Measurements from ENCODE around the gene OR5B12.

The OR5B12 gene

GRCh38 chr11:58446294-58446693 is 4.3 kb upstream of the OR5B12 start:
- H2BK120ac ChIP-seq (ENCODE audit: low read depth, low read length): no peak overlapping the region
- H4K8ac ChIP-seq (ENCODE audit: low read length): no peak overlapping the region
- H2AK5ac ChIP-seq (ENCODE audit: low read length, severe bottlenecking): no peak overlapping the region
- no peak overlapping the region for H2AFZ ChIP-seq (ENCODE audit: low read depth, low read length)
- no peak overlapping the region for H4K91ac ChIP-seq (ENCODE audit: low read length)
- H3K18ac ChIP-seq (ENCODE audit: low read depth in 1 of 2, low read length in 2 of 2): no peak overlapping the region
- no peak for DNase-seq
- H3K9ac ChIP-seq (ENCODE audit: low read length): no peak overlapping the region
- no peaks in the 10 kb centered on the region for H3K4me1 ChIP-seq (ENCODE audit: control insufficient read depth, insufficient read depth, low read depth, low read length)
- no peaks in the 10 kb centered on the region for H3K79me1 ChIP-seq (replicated peaks; ENCODE audit: low read length, poor library complexity, severe bottlenecking)
- no peaks in the 10 kb centered on the region for H3K27me3 ChIP-seq (ENCODE audit: control insufficient read depth in 1 of 2, insufficient read depth in 1 of 2, low read length in 2 of 2)
- H3K4ac ChIP-seq (ENCODE audit: low read depth in 1 of 2, low read length in 2 of 2): no peak overlapping the region
- H3K27ac ChIP-seq (ENCODE audit: low read length, poor library complexity, severe bottlenecking): no peak overlapping the region
- no peak overlapping the region for H3K14ac ChIP-seq (ENCODE audit: low read length in 2 of 2)
- H3K9me3 ChIP-seq (ENCODE audit: control insufficient read depth, low read length): peaks cover 28% of the 10 kb centered on the region
- no peak overlapping the region for H3K23ac ChIP-seq (ENCODE audit: low read length in 2 of 2)
- H3K36me3 ChIP-seq (ENCODE audit: control insufficient read depth in 1 of 2, insufficient read depth in 2 of 2, low read depth in 1 of 2, low read length in 2 of 2): no peaks in the 10 kb centered on the region
- no peak overlapping the region for H2BK12ac ChIP-seq (ENCODE audit: low read length in 2 of 2)
- H2BK15ac ChIP-seq (ENCODE audit: low read depth, poor library complexity, severe bottlenecking): no peak overlapping the region
- 58% methylated on average over 3 of the region's 6 CpGs for WGBS
- no peak overlapping the region for H2BK5ac ChIP-seq (ENCODE audit: low read depth, low read length, poor library complexity, severe bottlenecking)
- H3K4me2 ChIP-seq (ENCODE audit: low read length, poor library complexity, severe bottlenecking): no peak overlapping the region
- H3K4me3 ChIP-seq (ENCODE audit: insufficient read depth in 1 of 2, low read depth in 1 of 2, low read length in 2 of 2): no peak overlapping the region

- Histone ChIP-seq H3K23ac (ENCODE audit: low read length in 2 of 2) (no peak overlapping the region), H3K27ac (ENCODE audit: low read length, poor library complexity, severe bottlenecking) (no peak overlapping the region), H2AFZ (ENCODE audit: low read depth, low read length) (no peak overlapping the region), H3K27me3 (ENCODE audit: control insufficient read depth in 1 of 2, insufficient read depth in 1 of 2, low read length in 2 of 2) (no peaks in the 10 kb centered on the region), H2AK5ac (ENCODE audit: low read length, severe bottlenecking) (no peak overlapping the region), H2BK120ac (ENCODE audit: low read depth, low read length) (no peak overlapping the region), H3K9me3 (ENCODE audit: control insufficient read depth, low read length) (peaks cover 36% of the 10 kb centered on the region), H3K18ac (ENCODE audit: low read depth in 1 of 2, low read length in 2 of 2) (no peak overlapping the region), H3K79me1 (replicated peaks; ENCODE audit: low read length, poor library complexity, severe bottlenecking) (no peaks in the 10 kb centered on the region), H3K14ac (ENCODE audit: low read length in 2 of 2) (no peak overlapping the region), H2BK5ac (ENCODE audit: low read depth, low read length, poor library complexity, severe bottlenecking) (no peak overlapping the region), H3K4me1 (ENCODE audit: control insufficient read depth, insufficient read depth, low read depth, low read length) (no peaks in the 10 kb centered on the region), H3K9ac (ENCODE audit: low read length) (no peak overlapping the region), H3K4me2 (ENCODE audit: low read length, poor library complexity, severe bottlenecking) (no peak overlapping the region), H3K4me3 (ENCODE audit: insufficient read depth in 1 of 2, low read depth in 1 of 2, low read length in 2 of 2) (no peak overlapping the region), H4K91ac (ENCODE audit: low read length) (no peak overlapping the region), H3K4ac (ENCODE audit: low read depth in 1 of 2, low read length in 2 of 2) (no peak overlapping the region), H2BK12ac (ENCODE audit: low read length in 2 of 2) (no peak overlapping the region), H2BK15ac (ENCODE audit: low read depth, poor library complexity, severe bottlenecking) (no peak overlapping the region), H3K36me3 (ENCODE audit: control insufficient read depth in 1 of 2, insufficient read depth in 2 of 2, low read depth in 1 of 2, low read length in 2 of 2) (no peaks in the 10 kb centered on the region), H4K8ac (ENCODE audit: low read length) (no peak overlapping the region)
- 81% methylated on average over 2 of the region's 2 CpGs for WGBS
- DNase-seq: no peak
Measured at GRCh38 chr11:58444300-58444699, 2.3 kb upstream of the OR5B12 start.

GRCh38 chr11:58438486-58438885 is 3.5 kb downstream of the OR5B12 start:
- Histone ChIP-seq H3K27ac (ENCODE audit: low read length, poor library complexity, severe bottlenecking) (no peak overlapping the region), H3K18ac (ENCODE audit: low read depth in 1 of 2, low read length in 2 of 2) (no peak overlapping the region), H2BK120ac (ENCODE audit: low read depth, low read length) (no peak overlapping the region), H2BK5ac (ENCODE audit: low read depth, low read length, poor library complexity, severe bottlenecking) (no peak overlapping the region), H3K14ac (ENCODE audit: low read length in 2 of 2) (no peak overlapping the region), H4K8ac (ENCODE audit: low read length) (no peak overlapping the region), H3K4me1 (ENCODE audit: control insufficient read depth, insufficient read depth, low read depth, low read length) (no peaks in the 10 kb centered on the region), H3K23ac (ENCODE audit: low read length in 2 of 2) (no peak overlapping the region), H3K4me2 (ENCODE audit: low read length, poor library complexity, severe bottlenecking) (no peak overlapping the region), H3K79me1 (replicated peaks; ENCODE audit: low read length, poor library complexity, severe bottlenecking) (no peaks in the 10 kb centered on the region), H4K91ac (ENCODE audit: low read length) (no peak overlapping the region), H2AFZ (ENCODE audit: low read depth, low read length) (no peak overlapping the region), H3K27me3 (ENCODE audit: control insufficient read depth in 1 of 2, insufficient read depth in 1 of 2, low read length in 2 of 2) (no peaks in the 10 kb centered on the region), H2AK5ac (ENCODE audit: low read length, severe bottlenecking) (no peak overlapping the region), H3K36me3 (ENCODE audit: control insufficient read depth in 1 of 2, insufficient read depth in 2 of 2, low read depth in 1 of 2, low read length in 2 of 2) (no peaks in the 10 kb centered on the region), H3K9me3 (ENCODE audit: control insufficient read depth, low read length) (peaks cover 42% of the 10 kb centered on the region), H3K4ac (ENCODE audit: low read depth in 1 of 2, low read length in 2 of 2) (no peak overlapping the region), H2BK12ac (ENCODE audit: low read length in 2 of 2) (no peak overlapping the region), H2BK15ac (ENCODE audit: low read depth, poor library complexity, severe bottlenecking) (no peak overlapping the region), H3K4me3 (ENCODE audit: insufficient read depth in 1 of 2, low read depth in 1 of 2, low read length in 2 of 2) (no peak overlapping the region), H3K9ac (ENCODE audit: low read length) (no peak overlapping the region)
- WGBS: 31% methylated on average over 4 of the region's 4 CpGs
- DNase-seq: no peak

GRCh38 chr11:58434217-58434616 is 7.8 kb downstream of the OR5B12 start:
- Histone ChIP-seq H2BK5ac (ENCODE audit: low read depth, low read length, poor library complexity, severe bottlenecking) (no peak overlapping the region), H3K27me3 (ENCODE audit: control insufficient read depth in 1 of 2, insufficient read depth in 1 of 2, low read length in 2 of 2) (no peaks in the 10 kb centered on the region), H3K4me1 (ENCODE audit: control insufficient read depth, insufficient read depth, low read depth, low read length) (no peaks in the 10 kb centered on the region), H3K18ac (ENCODE audit: low read depth in 1 of 2, low read length in 2 of 2) (no peak overlapping the region), H3K9ac (ENCODE audit: low read length) (no peak overlapping the region), H2BK15ac (ENCODE audit: low read depth, poor library complexity, severe bottlenecking) (no peak overlapping the region), H4K91ac (ENCODE audit: low read length) (no peak overlapping the region), H2AK5ac (ENCODE audit: low read length, severe bottlenecking) (no peak overlapping the region), H3K36me3 (ENCODE audit: control insufficient read depth in 1 of 2, insufficient read depth in 2 of 2, low read depth in 1 of 2, low read length in 2 of 2) (no peaks in the 10 kb centered on the region), H2BK12ac (ENCODE audit: low read length in 2 of 2) (no peak overlapping the region), H3K4me2 (ENCODE audit: low read length, poor library complexity, severe bottlenecking) (no peak overlapping the region), H4K8ac (ENCODE audit: low read length) (no peak overlapping the region), H3K4me3 (ENCODE audit: insufficient read depth in 1 of 2, low read depth in 1 of 2, low read length in 2 of 2) (no peak overlapping the region), H3K79me1 (replicated peaks; ENCODE audit: low read length, poor library complexity, severe bottlenecking) (no peaks in the 10 kb centered on the region), H2AFZ (ENCODE audit: low read depth, low read length) (no peak overlapping the region), H2BK120ac (ENCODE audit: low read depth, low read length) (no peak overlapping the region), H3K27ac (ENCODE audit: low read length, poor library complexity, severe bottlenecking) (no peak overlapping the region), H3K4ac (ENCODE audit: low read depth in 1 of 2, low read length in 2 of 2) (no peak overlapping the region), H3K23ac (ENCODE audit: low read length in 2 of 2) (no peak overlapping the region), H3K14ac (ENCODE audit: low read length in 2 of 2) (no peak overlapping the region), H3K9me3 (ENCODE audit: control insufficient read depth, low read length) (peaks cover 26% of the 10 kb centered on the region)
- 89% methylated on average over 2 of the region's 3 CpGs for WGBS
- DNase-seq: no peak
